Rectal smooth muscle tissue (tissue), 1 donor: ENCODE data around the gene RNF181.
A peak's percentile ranks its signal among the peaks of the same experiment; 100 is the strongest.

ENCODE experiments used
- H3K27ac ChIP-seq: one replicate; pipeline ENCODE4 v1.7.0; 2013; ENCODE audit warnings: low read depth, low read length, inconsistent platforms
- H3K27me3 ChIP-seq: one replicate; pipeline ENCODE4 v1.7.0; 2013; ENCODE audit warnings: low read length; ENCODE audit not compliant: control insufficient read depth, insufficient read depth
- H3K36me3 ChIP-seq: one replicate; pipeline ENCODE4 v1.7.0; 2013; ENCODE audit warnings: low read length; ENCODE audit not compliant: control insufficient read depth, insufficient read depth
- H3K4me1 ChIP-seq: one replicate; pipeline ENCODE4 v1.7.0; 2013; ENCODE audit warnings: low read length; ENCODE audit not compliant: control insufficient read depth, insufficient read depth
- H3K4me3 ChIP-seq: one replicate; pipeline ENCODE4 v1.7.0; 2013; ENCODE audit warnings: low read length
- H3K9ac ChIP-seq: one replicate; pipeline ENCODE4 v1.7.0; 2013; ENCODE audit warnings: low read length

Gene RNF181

DNA sequence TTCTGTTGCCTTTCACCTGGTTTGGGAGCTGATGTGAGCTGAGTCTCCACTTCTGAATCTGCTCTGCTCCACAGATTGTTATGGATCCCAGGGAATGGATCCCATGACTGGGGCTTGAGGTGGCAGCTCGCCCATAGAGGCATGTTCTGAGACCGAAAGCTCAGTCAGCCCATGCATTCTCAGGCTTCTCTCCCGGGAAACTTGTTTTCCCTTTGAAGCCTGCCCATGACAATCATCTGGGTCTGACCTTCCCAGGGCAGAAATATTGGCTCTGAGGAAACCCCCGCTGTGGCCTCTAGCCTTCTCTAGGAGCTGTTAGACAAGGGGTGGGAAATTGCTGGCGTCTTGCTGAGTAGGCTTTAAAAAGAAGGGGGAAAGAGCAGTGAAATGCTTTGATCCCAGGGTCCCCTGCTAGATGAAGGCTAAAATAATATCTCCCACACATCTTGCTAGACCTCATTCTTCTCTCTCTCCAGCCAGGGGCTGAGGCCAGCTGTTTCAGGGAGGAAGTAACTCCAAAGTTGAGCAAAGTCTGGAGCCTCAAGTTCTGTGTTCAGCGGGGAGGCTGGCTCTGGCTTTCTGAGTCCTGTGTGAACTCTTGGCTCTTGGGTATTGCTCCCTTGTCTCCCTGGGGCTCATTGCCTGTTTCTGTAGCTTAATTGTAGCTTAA, 16.1 kb upstream of the RNF181 start:
- Histone ChIP-seq H3K36me3 (peaks cover 2% of the 10 kb centered on the region), H3K4me1 (peaks cover 3% of the 10 kb centered on the region), H3K4me3 (peak overlapping the region; percentile 66), H3K27ac (no peak overlapping the region), H3K9ac (no peak overlapping the region), H3K27me3 (no peaks in the 10 kb centered on the region)

- Histone ChIP-seq H3K27ac (no peak overlapping the region), H3K27me3 (no peaks in the 10 kb centered on the region), H3K4me1 (peaks cover 10% of the 10 kb centered on the region), H3K4me3 (no peak overlapping the region), H3K9ac (no peak overlapping the region), H3K36me3 (peaks cover 2% of the 10 kb centered on the region)
Observed at GRCh38 chr2:85580206-85580605, 15.3 kb upstream of the RNF181 start.

GRCh38 chr2:85582492-85582891, 13.1 kb upstream of the RNF181 start:
- Histone ChIP-seq H3K27me3 (no peaks in the 10 kb centered on the region), H3K4me1 (peaks cover 11% of the 10 kb centered on the region), H3K9ac (no peak overlapping the region), H3K27ac (no peak overlapping the region), H3K4me3 (no peak overlapping the region), H3K36me3 (peaks cover 2% of the 10 kb centered on the region)

- H3K4me1 ChIP-seq: peaks cover 11% of the 10 kb centered on the region
- peak overlapping the region; percentile 38 for H3K9ac ChIP-seq
Observed at GRCh38 chr2:85583667-85584353, 11.7 kb upstream of the RNF181 start.

GRCh38 chr2:85584354-85584856, 11.1 kb upstream of the RNF181 start, which contains the start of gene VAMP5:
VAMP5 (plus strand) TSS chr2:85584431; CDS start chr2:85584491, 60 bp downstream.
- peaks cover 2% of the 10 kb centered on the region for H3K36me3 ChIP-seq
- H3K27me3 ChIP-seq: no peaks in the 10 kb centered on the region
- peak within 1 kb of the TSS; percentile 61 for H3K9ac ChIP-seq
- H3K4me3 ChIP-seq: peak within 1 kb of the TSS; percentile 75
- H3K4me1 ChIP-seq: peaks cover 11% of the 10 kb centered on the region
- peak within 1 kb of the TSS; percentile 88 for H3K27ac ChIP-seq

More at GRCh38 chr2:85583667-85584353, 11.7 kb upstream of the RNF181 start:
- H3K4me3 ChIP-seq: peak overlapping the region; percentile 71
- H3K27ac ChIP-seq: peak overlapping the region; percentile 88
- H3K36me3 ChIP-seq: peaks cover 2% of the 10 kb centered on the region
- no peaks in the 10 kb centered on the region for H3K27me3 ChIP-seq

- Histone ChIP-seq H3K9ac (peak overlapping the region; percentile 61), H3K36me3 (peaks cover 2% of the 10 kb centered on the region), H3K4me3 (peak overlapping the region; percentile 75), H3K4me1 (peaks cover 11% of the 10 kb centered on the region), H3K27me3 (no peaks in the 10 kb centered on the region), H3K27ac (peak overlapping the region; percentile 88)
Observed at GRCh38 chr2:85584857-85585780, 10.4 kb upstream of the RNF181 start.

GRCh38 chr2:85585781-85586105, 9.8 kb upstream of the RNF181 start:
- H3K36me3 ChIP-seq: peaks cover 2% of the 10 kb centered on the region
- no peak overlapping the region for H3K9ac ChIP-seq
- H3K27ac ChIP-seq: peak overlapping the region; percentile 88
- no peaks in the 10 kb centered on the region for H3K27me3 ChIP-seq
- peaks cover 11% of the 10 kb centered on the region for H3K4me1 ChIP-seq
- H3K4me3 ChIP-seq: peak overlapping the region; percentile 75

- no peak overlapping the region for H3K27ac ChIP-seq
- H3K27me3 ChIP-seq: no peaks in the 10 kb centered on the region
Observed at GRCh38 chr2:85588236-85588635, 7.3 kb upstream of the RNF181 start.

GRCh38 chr2:85588645-85589044, 6.9 kb upstream of the RNF181 start:
- H3K4me3 ChIP-seq: no peak overlapping the region
- H3K27ac ChIP-seq: no peak overlapping the region
- no peaks in the 10 kb centered on the region for H3K36me3 ChIP-seq
- H3K4me1 ChIP-seq: peaks cover 11% of the 10 kb centered on the region
- no peaks in the 10 kb centered on the region for H3K27me3 ChIP-seq
- H3K9ac ChIP-seq: no peak overlapping the region

More at GRCh38 chr2:85588236-85588635, 7.3 kb upstream of the RNF181 start:
- H3K4me3 ChIP-seq: no peak overlapping the region
- H3K4me1 ChIP-seq: peaks cover 11% of the 10 kb centered on the region
- H3K36me3 ChIP-seq: no peaks in the 10 kb centered on the region
- no peak overlapping the region for H3K9ac ChIP-seq

GRCh38 chr2:85589181-85589580, 6.4 kb upstream of the RNF181 start:
- H3K27me3 ChIP-seq: no peaks in the 10 kb centered on the region
- H3K4me3 ChIP-seq: no peak overlapping the region
- no peaks in the 10 kb centered on the region for H3K36me3 ChIP-seq
- H3K27ac ChIP-seq: peak overlapping the region; percentile 20
- peaks cover 8% of the 10 kb centered on the region for H3K4me1 ChIP-seq
- H3K9ac ChIP-seq: no peak overlapping the region

GRCh38 chr2:85589982-85590791, 5.4 kb upstream of the RNF181 start:
- Histone ChIP-seq H3K4me3 (no peak overlapping the region), H3K9ac (no peak overlapping the region), H3K36me3 (no peaks in the 10 kb centered on the region), H3K4me1 (peaks cover 10% of the 10 kb centered on the region), H3K27ac (peak overlapping the region; percentile 41), H3K27me3 (no peaks in the 10 kb centered on the region)
